HG02763 (cell line): ENCODE data around the gene LUC7L3.

ENCODE experiments used
- ATAC-seq: cut with Tn5 transposase; IDR thresholded peaks from one replicate; pipeline ENCODE4 v1.9.1; 2021; ENCODE audit warnings: mild to moderate bottlenecking, moderate library complexity; ENCODE audit not compliant: unreplicated experiment

LUC7L3 gene

DNA sequence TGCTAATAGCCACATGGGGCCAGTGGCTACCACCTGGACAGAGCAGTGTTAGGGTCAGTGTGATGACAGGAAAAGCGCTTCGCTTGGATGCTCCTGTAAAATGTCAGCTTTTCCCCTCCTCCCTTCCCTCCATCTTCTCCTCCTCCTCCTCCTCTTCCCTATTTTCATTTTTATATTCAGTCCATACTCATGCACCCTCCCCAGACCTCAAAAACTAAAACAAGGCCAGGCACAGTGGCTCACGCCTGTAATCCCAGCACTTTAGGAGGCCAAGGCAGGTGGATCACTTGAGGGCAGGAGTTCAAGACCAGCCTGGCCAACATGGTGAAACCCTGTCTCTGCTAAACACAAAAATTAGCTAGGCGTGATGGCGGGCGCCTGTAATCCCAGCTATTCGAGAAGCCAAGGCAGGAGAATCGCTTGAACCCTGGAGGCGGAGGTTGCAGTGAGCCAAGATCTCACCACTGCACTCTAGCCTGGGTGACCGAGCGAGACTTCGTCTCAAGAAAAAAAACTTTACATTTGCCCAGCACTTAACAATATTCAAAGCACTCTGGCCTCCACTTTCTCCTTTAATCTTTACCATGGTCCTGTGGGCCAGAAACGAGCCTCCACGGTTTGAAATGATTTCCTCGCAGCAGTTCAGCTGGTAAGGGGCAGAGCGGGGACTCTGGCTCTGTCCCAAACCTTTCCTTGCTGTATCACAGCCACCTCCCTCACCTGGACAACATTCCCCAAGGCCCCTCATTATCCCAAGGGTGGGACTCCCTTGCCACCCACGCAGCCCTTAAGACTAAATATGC is 33.5 kb upstream of the LUC7L3 start:
- no peak for ATAC-seq

DNA sequence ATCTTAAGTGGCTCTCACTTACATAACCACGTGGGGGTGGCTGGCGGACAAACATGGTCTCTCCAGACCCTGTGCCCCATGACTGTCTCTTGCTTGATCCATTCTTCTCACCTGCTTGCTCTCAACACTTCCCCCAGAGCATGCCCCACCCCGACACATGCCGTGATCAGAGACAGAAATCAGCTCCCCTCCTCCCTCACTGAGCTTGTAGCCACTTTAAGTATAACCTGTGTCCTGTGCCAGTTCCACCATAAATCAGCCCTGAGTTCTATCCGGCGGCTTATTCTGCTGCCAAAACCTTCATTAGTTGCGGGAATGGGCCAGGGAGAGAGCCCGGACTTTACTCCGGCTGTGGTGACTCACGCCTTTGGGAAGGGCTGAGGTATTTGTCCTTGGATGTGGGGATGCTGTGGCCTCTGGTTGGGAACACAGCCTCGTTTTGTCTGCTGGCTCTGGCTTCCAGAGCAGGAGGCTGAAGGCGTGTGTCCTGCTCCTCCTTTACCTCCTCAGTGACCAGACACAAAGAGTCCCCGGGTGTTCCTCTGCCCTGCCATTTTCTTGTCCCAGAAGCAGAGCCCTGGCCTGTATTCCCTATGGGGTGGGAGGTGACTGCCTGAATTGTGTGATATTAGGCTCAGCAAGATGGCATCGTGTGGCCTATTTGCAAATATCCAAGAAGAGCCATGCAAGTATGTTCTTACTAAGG is 32.8 kb upstream of the LUC7L3 start:
- no peak for ATAC-seq

DNA sequence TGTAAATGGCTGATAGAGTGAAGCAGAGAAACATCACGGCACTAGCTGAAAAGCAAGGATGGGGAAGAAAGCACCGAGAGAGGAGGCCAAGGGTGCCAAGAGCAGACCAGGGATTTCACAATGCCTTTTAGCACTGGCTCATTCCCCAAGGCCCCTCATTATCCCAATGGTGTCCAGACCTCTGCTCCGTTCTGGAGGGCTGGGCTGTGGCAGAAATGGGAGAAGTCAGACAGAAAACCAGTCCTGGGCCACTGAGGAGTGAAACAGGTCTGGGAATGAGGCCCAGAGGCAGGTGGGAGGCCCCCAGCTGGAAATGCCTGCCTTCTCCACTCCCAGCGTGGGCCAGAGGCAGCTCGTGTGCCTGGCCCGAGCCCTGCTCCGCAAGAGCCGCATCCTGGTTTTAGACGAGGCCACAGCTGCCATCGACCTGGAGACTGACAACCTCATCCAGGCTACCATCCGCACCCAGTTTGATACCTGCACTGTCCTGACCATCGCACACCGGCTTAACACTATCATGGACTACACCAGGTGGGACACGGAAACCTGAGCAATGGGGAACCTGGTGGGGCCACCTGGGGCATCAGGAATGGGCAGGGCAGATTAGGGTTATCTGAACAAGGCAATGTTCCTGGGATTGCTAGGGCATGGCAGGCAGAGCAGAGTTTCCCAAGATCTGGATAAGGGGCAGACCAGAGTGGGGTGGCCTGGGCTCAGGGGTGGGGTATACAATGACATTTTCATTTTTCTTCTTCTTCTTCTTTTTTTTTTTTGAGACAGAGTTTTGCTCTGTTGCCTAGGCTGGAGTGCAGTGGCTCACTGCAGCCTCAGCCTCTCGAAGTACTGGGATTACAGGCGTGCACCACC is 32.0 kb upstream of the LUC7L3 start:
- no peak for ATAC-seq

DNA sequence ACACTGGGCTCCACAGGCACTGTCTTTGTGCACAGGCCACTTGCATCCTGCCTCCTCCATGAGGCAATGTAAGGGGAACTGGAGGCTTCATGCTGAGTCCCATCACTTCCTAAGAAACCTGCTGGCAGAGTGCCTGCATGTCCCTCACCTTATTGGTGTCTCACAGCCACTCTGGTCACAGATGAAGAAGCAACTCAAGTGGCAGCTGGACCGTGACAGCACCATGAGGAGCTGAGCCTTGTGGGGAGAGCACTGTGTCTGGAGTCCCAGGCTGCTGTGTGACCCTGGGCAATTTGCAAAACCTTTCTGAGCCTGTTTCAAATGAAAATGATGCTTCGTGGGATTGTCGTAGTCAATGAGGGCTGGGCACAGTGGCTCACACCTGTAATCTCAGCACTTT is 31.2 kb upstream of the LUC7L3 start:
- ATAC-seq = no peak

DNA sequence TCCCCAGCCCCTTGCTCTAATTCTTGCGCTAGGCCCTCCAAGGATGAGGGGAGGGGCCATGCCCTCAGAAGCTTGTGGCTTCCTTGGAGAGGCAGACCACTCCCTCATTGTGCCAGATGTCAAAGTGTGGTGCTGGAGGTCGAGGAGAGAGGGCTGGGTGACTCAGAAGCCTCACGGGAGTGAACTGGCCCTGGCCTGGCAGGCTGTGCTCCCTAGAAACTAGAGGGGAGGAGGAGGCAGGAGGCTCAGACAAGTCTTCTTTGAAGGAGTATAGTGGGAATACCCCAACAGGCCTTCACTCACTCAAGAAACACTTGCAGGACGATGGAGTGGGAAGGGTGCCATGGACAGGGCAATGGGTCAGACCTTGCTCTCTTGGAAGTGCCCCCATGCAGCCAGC is 30.2 kb upstream of the LUC7L3 start:
- no peak for ATAC-seq

DNA sequence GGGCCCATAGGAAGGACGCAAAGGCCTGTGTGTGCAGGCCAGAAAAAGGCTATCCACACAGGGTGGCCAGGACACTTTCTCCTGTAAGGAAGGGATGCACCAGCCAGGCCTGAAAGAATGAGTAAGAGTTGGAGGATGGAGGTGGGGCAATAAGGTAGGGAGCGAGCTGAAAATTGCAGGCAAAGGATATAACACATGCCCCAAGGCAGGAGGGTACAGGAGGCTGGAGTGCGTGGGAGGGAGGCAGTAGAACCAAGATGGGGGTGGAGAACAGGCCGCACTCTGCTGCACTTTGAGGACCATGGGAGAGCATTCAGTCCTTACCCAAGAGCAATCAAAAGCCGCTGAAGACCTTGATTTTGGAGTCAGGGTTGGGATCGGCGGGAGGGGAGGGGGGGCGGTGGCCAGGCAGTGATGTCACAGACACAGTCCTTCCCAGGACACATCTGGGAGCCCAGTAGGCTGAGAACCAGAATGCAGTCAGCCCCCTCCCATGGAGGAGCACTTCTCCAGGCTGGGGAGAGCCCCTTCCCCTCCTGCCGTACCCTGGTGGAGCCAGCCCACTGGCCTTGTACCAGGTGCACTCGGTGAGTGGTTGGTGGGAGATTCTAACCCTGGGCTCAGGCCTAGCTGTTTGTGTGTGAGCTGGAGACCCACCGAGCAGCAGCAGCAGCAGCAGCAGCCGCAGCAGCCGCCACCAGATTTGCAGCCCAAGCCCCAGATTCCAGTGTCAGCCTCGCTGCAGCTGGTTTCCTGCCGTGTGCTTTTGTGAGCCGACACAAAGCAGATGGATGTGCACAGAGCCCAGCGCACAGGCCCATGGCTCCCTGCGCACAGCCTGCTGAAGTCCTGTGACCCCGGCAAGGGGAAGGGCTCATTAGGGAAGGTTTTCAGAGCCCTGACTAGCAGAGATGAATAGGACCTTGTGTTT is 29.2 kb upstream of the LUC7L3 start:
- no peak for ATAC-seq

DNA sequence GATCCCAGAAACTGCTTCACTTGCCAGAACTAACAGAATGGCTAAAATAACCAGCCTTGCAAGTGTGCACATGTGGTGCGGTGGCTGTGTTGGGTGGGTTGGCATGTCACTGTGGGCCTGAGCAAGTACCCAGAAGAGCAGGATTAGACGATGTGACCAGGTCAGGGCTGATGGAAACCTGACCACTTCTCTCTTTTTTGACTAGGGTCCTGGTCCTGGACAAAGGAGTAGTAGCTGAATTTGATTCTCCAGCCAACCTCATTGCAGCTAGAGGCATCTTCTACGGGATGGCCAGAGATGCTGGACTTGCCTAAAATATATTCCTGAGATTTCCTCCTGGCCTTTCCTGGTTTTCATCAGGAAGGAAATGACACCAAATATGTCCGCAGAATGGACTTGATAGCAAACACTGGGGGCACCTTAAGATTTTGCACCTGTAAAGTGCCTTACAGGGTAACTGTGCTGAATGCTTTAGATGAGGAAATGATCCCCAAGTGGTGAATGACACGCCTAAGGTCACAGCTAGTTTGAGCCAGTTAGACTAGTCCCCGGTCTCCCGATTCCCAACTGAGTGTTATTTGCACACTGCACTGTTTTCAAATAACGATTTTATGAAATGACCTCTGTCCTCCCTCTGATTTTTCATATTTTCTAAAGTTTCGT is 28.4 kb upstream of the LUC7L3 start:
- ATAC-seq = no peak

DNA sequence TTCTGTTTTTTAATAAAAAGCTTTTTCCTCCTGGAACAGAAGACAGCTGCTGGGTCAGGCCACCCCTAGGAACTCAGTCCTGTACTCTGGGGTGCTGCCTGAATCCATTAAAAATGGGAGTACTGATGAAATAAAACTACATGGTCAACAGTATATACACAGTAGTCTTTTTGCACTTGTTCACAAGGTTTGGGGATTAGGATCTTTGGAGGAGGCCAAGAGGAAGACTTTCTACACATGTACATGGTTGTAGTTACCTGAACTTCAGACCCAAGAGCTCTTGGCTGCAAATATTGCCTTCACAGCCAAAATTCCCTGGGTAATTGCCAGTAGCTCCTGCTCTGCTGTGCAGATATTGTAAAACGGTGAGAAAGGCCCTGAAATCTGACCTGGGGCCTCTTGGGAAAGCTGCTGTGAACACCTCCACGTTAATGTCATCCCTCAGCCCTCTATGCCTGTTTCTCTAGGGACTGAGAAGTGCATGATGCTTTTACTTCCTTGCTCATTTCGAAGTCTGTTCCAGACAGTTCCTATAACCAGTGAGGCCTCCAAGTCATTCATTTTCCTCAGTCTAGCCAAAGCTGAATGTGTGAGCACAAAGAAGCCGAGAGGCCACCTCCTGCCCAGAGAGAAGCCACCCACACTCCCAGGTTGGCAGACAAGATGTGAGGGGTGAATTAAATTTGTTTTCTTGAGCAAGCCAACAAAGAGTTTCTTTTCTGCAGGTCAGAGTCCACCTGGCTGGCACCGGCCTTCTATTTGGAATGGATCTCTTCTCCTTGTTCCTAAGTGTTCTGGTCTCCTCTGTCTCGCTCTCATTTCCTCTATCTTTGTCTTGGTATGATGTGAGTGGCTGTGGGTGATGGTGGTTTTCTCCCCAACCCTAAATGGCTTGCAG is 27.6 kb upstream of the LUC7L3 start:
- ATAC-seq = no peak

DNA sequence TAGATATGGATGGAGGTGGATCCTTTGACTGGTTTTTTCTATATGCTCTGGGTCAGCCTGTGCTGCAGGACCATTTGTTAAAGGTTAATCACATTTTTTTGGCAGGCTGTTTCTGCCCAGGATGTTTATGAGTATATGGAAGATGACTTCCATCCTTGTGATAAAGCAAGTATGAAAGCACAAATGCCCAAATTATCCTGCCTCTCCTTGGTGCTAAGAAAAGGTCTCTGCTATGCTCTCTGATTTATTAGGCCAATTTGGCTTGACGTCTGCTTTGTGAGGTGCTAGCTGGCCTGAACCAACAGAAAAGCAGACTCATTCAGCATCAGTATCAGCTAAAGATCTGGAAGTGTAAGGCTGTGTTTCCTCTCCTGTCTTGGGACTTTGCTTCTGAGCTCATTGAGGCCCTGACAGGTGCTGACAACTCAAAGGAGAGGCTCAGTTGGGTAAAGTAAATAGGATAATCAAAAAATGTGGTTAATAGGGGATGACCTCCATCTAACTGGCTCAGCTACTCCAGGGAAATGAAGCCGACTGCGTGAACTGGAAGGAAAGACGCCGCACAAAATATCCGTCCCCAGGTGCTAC is 26.9 kb upstream of the LUC7L3 start:
- no peak for ATAC-seq

DNA sequence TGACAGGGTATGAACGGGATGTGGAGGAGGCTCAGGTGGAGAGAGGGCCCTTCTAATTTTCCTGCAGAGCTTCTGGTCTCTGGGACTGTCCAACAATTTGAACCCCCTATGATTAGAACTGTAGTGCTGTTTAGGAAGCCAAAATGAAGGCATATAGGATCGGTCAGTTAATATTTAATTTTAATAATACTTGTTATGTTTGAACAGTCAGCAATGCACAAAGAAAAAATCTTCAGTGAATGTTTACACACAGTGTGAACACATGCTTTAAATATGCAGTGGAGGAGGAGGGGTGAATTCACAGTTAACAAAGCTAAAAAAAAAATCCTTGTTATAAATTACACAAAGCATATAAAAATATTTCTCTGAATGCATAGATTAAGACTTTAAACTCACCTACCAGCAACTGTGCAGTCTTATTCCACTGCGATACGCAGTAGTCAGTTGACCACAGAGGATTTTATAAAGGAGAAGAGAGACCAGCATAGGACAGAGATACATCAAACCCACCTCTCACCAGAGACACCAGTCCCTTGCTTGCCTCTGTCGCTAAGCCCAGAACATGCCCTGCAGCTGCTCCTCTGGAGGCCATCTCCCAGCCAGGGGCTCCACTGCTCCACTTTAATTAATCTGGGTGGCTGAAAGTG is 26.2 kb upstream of the LUC7L3 start:
- ATAC-seq = no peak

DNA sequence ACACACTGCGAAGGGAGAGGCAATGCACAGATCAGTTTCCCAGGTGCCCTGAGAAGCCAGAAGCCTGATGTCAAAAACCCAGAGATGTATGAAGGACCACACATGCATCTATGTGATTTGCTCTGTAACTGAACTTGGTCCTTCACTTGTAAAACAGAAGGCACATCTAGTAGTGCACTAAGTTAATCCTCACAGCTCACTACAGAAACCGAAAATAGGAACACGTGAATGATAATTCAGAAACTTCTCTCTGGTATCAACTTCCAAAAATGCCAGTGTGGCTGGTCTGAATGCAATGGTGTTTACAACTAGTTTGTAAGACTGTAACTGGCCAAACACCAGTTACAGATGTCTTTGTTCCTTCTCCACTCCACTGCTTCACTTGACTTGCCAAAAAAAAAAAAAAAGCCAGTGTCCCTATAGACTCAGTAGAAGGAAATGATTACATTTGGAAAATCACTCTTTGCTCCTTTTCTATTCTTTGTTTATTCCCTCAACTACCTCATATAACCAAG is 23.0 kb upstream of the LUC7L3 start:
- no peak for ATAC-seq

DNA sequence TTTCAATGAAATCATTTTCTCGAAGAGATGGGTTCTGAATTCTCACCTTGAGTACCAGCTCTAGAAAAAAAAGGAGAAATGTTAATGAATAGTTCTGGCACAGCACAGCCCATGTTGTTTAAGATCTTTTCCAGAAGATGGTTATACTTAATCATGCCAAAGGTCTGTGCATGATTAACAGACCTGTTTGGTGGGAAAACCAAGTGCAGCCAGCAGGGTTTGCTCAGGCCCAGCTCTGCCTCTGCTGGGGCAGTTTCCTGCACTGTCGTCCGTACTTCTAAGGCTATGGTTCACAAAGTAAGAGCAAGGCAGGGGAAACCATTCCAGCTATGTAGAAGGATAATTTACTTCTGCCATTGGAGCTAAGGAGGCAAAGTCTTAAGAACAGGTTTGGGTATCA is 22.3 kb upstream of the LUC7L3 start:
- no peak for ATAC-seq

DNA sequence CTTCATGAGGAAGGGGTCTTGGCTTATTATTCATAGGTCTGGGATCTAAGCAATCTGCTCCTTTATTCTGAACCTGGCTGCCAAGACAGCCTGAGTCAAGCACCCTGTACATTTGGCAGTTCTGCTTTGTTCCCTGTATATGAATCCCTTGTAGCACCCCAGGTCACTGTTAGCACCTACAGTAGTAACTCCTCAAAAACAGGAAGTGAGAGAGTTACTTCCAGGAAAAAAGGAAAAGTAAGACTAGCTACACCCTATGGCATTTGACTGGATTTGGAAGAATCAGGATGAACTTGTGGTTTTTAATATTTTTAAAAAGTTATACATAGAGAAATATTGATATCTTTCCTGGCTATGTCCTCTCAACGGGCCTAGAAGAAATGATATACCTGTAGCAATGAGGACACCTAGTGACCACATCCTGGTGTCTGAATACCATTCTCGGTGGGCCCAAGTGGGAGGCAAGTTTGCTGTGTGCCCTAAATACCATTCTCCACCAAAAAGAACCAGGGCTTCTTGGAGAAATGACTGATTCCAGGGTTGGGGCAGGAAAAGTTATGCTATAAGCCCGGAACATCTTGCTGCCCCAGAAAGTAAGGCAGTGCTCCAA is 21.6 kb upstream of the LUC7L3 start:
- no peak for ATAC-seq

DNA sequence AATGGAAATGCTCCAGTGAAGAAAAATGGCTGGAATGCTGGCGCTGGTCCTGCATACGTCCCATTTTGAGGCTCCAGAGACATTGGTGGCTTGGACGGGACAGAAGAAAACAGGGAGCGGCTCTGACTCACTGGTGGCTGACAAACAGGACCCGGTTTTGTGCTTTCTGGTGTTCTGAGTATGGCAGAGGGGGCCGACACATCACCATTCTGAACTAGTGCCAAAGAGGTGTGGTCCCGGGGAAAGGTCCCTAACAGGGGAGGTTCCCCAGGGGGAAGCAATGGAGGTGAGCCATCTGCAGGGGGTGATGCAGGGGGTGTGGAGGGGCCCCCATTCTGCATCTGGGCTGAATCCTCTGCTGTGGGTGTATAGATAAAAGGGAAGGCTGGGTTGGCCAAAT is 20.0 kb upstream of the LUC7L3 start:
- ATAC-seq = no peak

DNA sequence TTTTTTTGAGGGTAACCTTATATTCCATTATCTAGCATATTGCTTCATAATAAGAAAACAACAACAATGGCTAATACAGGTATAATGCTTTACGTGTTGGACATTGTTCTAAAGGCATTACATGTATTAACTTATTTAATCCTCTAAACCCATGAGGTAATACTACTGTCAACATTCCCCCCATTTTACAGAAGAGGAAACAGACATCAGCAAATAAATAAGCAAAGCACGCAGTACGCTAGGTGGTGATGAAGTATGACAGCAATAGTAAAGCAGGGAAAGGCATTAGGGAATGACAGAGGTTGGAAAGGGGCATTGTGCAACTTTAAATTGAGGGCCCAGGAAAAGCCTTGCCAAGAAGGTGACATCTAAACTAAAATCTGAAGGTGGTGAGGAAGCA is 16.2 kb upstream of the LUC7L3 start:
- ATAC-seq = no peak

DNA sequence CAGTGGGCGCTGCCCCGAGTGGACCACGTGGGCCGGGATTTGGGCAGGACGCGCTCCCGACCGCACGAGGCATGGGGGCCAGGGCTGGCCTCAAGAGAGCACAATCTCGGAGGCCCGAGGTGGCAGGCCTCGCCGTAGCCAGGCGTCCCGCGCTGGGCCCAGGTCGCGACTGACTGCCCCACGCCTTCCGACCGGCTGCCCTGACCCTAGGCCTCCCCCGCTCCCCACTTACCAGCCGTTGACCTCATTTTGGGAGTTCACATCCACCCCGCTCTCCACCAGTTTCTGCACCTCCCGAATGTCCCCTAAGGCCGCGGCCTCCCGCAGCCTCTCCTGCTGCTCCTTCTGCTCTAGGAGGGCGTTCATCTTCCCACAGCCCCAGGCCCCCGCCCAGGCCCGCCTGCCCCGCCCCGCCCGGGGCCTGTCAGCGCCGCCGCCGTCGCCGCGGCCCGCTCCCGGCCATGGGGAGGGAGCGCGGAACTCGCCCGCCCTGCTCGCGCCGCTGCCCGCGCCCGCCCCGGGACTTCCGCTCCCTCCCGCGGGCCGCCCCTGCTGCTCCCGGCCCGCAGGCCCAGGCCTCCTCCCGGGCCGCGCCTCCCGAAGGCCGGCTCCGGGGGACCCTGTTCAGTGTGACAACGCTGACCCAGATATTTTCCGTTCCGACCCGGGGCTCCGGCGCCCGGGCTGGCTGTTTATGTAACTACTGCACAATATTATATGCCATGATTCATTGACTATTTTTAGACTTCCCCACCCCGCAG is 11.9 kb upstream of the LUC7L3 start, which contains the start of gene ANKRD40:
Gene ANKRD40, minus strand, starts transcription at position 626 of the 761 bp plus-strand sequence. Its CDS starts 260 bp downstream, at position 366.
- ATAC-seq = peak; percentile 86
